B cell (primary cell): ENCODE measurements around the gene CPOX. TPM values are rescaled to one million over a fixed set of nuclear protein-coding genes. Genes with fewer than 3 reads are reported as not detected.

ENCODE experiments used
- ATAC-seq: fragments of 200-7000 bp; cut with Tn5 transposase; one replicate; pipeline ENCODE4 v1.10.0; 2021; ENCODE audit warnings: low read depth, mild to moderate bottlenecking, moderate number of reproducible peaks, moderate library complexity
- CTCF ChIA-PET: fragments of 350-600 bp; sonication (Branson Sonifier 250); formaldehyde crosslinking; loops from one replicate; lab custom pipeline; 2021; ENCODE audit warnings: antibody characterized with exemption, inconsistent platforms; lab: Charles Lee
- POLR2A ChIA-PET: fragments of 350-600 bp; sonication (Branson Sonifier 250); formaldehyde crosslinking; loops from one replicate; lab custom pipeline; 2021; ENCODE audit warnings: antibody characterized with exemption; lab: Charles Lee
- DNase-seq: peaks from one replicate; pipeline ENCODE4 v3.0.0; 2013
- H2AFZ ChIP-seq: 2 replicates; pipeline ENCODE4 v1.6.1; 2012; ENCODE audit warnings: mild to moderate bottlenecking, low read depth, low read length; ENCODE audit not compliant: insufficient read depth, poor library complexity, severe bottlenecking
- H3K27ac ChIP-seq, 2 donors: 1 replicate in 1 of 2; 2 replicates in 1 of 2; pipeline ENCODE4 v1.5.1; 2012 to 2013; ENCODE audit warnings: low read length in 2 of 2, mild to moderate bottlenecking in 2 of 2, moderate library complexity in 1 of 2
- H3K27me3 ChIP-seq, 4 experiments: fragments of 200-600 bp in 1 of 4; sonication (generic) in 1 of 4; replicated peaks in 1 of 4; 1 replicate in 2 of 4; 2 replicates in 2 of 4; pipeline versions ENCODE4 v1.6.1 to v1.7.0; 2013 to 2016; ENCODE audit warnings: low read length in 3 of 4, mild to moderate bottlenecking in 2 of 4, mixed read lengths in 1 of 4, moderate library complexity in 1 of 4; ENCODE audit not compliant: insufficient read depth in 4 of 4, control insufficient read depth in 3 of 4; ENCODE audit errors: control extremely low read depth in 1 of 4
- H3K36me3 ChIP-seq, 2 experiments: replicated peaks in 1 of 2; 1 replicate in 1 of 2; 2 replicates in 1 of 2; pipeline versions ENCODE4 v1.6.1 to v1.7.1; 2013; ENCODE audit warnings: low read length in 1 of 2; ENCODE audit not compliant: insufficient read depth in 2 of 2, control insufficient read depth in 1 of 2; ENCODE audit errors: control extremely low read depth in 1 of 2, extremely low read depth in 1 of 2
- H3K4me1 ChIP-seq, 2 donors: fragments of 200-600 bp in 1 of 2; sonication (generic) in 1 of 2; 1 replicate in 1 of 2; 2 replicates in 1 of 2; pipeline versions ENCODE4 v1.5.1 to v1.6.1; 2013 to 2017; ENCODE audit warnings: low read length in 2 of 2; ENCODE audit not compliant: control insufficient read depth in 2 of 2, insufficient read depth in 2 of 2
- H3K4me2 ChIP-seq: replicated peaks from 2 replicates; pipeline ENCODE3; 2012; ENCODE audit warnings: mild to moderate bottlenecking, low read depth, low read length; ENCODE audit not compliant: poor library complexity, severe bottlenecking
- H3K4me3 ChIP-seq, 5 experiments: fragments of 200-600 bp in 1 of 5; sonication (generic) in 1 of 5; 1 replicate in 3 of 5; 2 replicates in 2 of 5; pipeline versions ENCODE4 v1.5.1 to v1.7.0; 2011 to 2016; ENCODE audit warnings: low read length in 4 of 5, mild to moderate bottlenecking in 4 of 5, low read depth in 2 of 5, control low read depth in 1 of 5, moderate library complexity in 1 of 5; ENCODE audit not compliant: insufficient read depth in 1 of 5; ENCODE audit errors: control extremely low read depth in 1 of 5, extremely low read depth in 1 of 5
- H3K79me2 ChIP-seq: fragments of 200-600 bp; sonication (generic); one replicate; pipeline ENCODE4 v1.6.0; 2016; ENCODE audit warnings: low read length; ENCODE audit not compliant: control insufficient read depth, insufficient read depth
- H3K9ac ChIP-seq: fragments of 200-600 bp; sonication (generic); 2 replicates; pipeline ENCODE4 v1.6.1; 2017; ENCODE audit warnings: mild to moderate bottlenecking, low read length, moderate library complexity
- H3K9me3 ChIP-seq, 3 donors: one replicate each; pipeline versions ENCODE4 v1.6.1 to v1.7.1; 2013; ENCODE audit warnings: low read length in 2 of 3; ENCODE audit not compliant: control insufficient read depth in 2 of 3, insufficient read depth in 1 of 3; ENCODE audit errors: control extremely low read depth in 1 of 3
- H4K20me1 ChIP-seq: 2 replicates; pipeline ENCODE4 v1.6.0; 2012; ENCODE audit warnings: mild to moderate bottlenecking, low read length; ENCODE audit not compliant: insufficient read depth, control insufficient read depth, poor library complexity, severe bottlenecking
- H3K27ac Mint-ChIP-seq: one replicate; pipeline ENCODE4 v1.8.0; 2021; ENCODE audit warnings: mixed read lengths
- H3K27me3 Mint-ChIP-seq: one replicate; pipeline ENCODE4 v1.8.0; 2021; ENCODE audit warnings: mixed read lengths
- H3K4me1 Mint-ChIP-seq: one replicate; pipeline ENCODE4 v1.8.0; 2021; ENCODE audit warnings: mixed read lengths
- H3K4me3 Mint-ChIP-seq: one replicate; pipeline ENCODE4 v1.8.0; 2021; ENCODE audit warnings: mixed read lengths
- H3K9me3 Mint-ChIP-seq: one replicate; pipeline ENCODE4 v1.8.0; 2022; ENCODE audit warnings: mixed read lengths; ENCODE audit not compliant: insufficient read depth
- EZH2 ChIP-seq: IDR thresholded peaks from 2 replicates; pipeline ENCODE4 v1.6.1; 2012; ENCODE audit warnings: borderline replicate concordance, low read depth, mild to moderate bottlenecking, moderate library complexity, low read length; ENCODE audit not compliant: insufficient read depth, poor library complexity, severe bottlenecking
- WGBS: methylation state at CpG from one replicate; pipeline ENCODE4 v1.1.5; 2013; ENCODE audit warnings: missing lambda C conversion rate; ENCODE audit not compliant: insufficient coverage; 5-methylcytosine and 5-hydroxymethylcytosine counted together
- intact Hi-C: fragments of 100-400 bp; cut with micrococcal nuclease; formaldehyde crosslinking; loops from one replicate; pipeline ENCODE4 v1.10.0; 2022
- polyA plus RNA-seq: library from polyadenylated mRNA; depleted of rRNA; stranded (reverse); fragments of >200 nt; gene quantifications from 2 replicates; pipeline ENCODE4 v1.2.3, GENCODE V29; 2012
- total RNA-seq, 2 donors: library from RNA; stranded (reverse); fragments of 120-200 nt in 1 of 2; gene quantifications; 1 replicate in 1 of 2; 2 replicates in 1 of 2; pipeline versions ENCODE4 v1.2.3 to v1.2.4, GENCODE V29; 2013 to 2022
- TF ChIP-seq, protein P1 (sequence below): fragments of 200-600 bp; IDR thresholded peaks from one replicate; pipeline ENCODE4 v1.8.0; 2022; ENCODE audit warnings: antibody characterized with exemption, mild to moderate bottlenecking

Gene CPOX
- total and polyA plus RNA-seq, 2 donors (not counting 1 experiment from before 2014, with no cell fraction given) = 6.8 to 17.5 TPM

DNA sequence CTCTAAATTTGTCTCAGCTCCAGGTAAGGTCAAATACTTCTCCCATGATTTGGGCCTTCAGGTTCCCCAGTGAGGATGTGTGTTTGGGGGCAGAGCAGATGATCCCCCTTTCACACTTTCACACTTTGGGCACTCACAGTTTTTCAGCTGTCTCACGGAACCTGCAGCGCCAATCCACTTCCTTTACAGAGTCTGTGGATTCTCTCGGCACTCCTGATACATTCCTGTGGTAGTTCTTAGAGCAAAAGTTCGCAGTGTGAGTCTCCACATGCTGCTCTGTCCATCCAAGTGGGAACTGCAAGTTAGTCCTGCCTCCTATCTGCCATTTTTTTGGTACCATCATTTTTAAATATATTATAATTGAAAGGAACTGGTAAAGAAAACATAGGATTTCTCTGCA, 20.2 kb upstream of the CPOX start:
- Histone ChIP-seq H3K27ac (no peak overlapping the region), H3K36me3 (no peaks in the 10 kb centered on the region), H3K9me3 (peaks cover 0 to 9% (median 0%) of the 10 kb centered on the region in 3 donors), H2AFZ (no peak overlapping the region), H3K79me2 (no peaks in the 10 kb centered on the region), H3K4me3 (no peak overlapping the region), H3K9ac (no peak overlapping the region), H4K20me1 (no peaks in the 10 kb centered on the region), H3K27me3 (peaks cover 0 to 4% (median 0%) of the 10 kb centered on the region in 4 experiments), H3K4me1 (no peaks in the 10 kb centered on the region), H3K4me2 (no peak overlapping the region)
- ATAC-seq (no peak), DNase-seq (no peak)
- CTCF ChIA-PET = no interaction called here
- H3K4me3 Mint-ChIP-seq = no peak overlapping the region
- peaks cover 5% of the 10 kb centered on the region for H3K27me3 Mint-ChIP-seq
- intact Hi-C loops = no loop called here
- POLR2A ChIA-PET = no interaction called here
- no peaks in the 10 kb centered on the region for H3K4me1 Mint-ChIP-seq
- no peak for TF ChIP-seq EZH2
- TF ChIP-seq, protein P1, sequence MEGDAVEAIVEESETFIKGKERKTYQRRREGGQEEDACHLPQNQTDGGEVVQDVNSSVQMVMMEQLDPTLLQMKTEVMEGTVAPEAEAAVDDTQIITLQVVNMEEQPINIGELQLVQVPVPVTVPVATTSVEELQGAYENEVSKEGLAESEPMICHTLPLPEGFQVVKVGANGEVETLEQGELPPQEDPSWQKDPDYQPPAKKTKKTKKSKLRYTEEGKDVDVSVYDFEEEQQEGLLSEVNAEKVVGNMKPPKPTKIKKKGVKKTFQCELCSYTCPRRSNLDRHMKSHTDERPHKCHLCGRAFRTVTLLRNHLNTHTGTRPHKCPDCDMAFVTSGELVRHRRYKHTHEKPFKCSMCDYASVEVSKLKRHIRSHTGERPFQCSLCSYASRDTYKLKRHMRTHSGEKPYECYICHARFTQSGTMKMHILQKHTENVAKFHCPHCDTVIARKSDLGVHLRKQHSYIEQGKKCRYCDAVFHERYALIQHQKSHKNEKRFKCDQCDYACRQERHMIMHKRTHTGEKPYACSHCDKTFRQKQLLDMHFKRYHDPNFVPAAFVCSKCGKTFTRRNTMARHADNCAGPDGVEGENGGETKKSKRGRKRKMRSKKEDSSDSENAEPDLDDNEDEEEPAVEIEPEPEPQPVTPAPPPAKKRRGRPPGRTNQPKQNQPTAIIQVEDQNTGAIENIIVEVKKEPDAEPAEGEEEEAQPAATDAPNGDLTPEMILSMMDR = no peak
- H3K9me3 Mint-ChIP-seq = peaks cover 4% of the 10 kb centered on the region
- H3K27ac Mint-ChIP-seq = no peak overlapping the region
- 93% methylated on average over 3 of the region's 4 CpGs for WGBS

DNA sequence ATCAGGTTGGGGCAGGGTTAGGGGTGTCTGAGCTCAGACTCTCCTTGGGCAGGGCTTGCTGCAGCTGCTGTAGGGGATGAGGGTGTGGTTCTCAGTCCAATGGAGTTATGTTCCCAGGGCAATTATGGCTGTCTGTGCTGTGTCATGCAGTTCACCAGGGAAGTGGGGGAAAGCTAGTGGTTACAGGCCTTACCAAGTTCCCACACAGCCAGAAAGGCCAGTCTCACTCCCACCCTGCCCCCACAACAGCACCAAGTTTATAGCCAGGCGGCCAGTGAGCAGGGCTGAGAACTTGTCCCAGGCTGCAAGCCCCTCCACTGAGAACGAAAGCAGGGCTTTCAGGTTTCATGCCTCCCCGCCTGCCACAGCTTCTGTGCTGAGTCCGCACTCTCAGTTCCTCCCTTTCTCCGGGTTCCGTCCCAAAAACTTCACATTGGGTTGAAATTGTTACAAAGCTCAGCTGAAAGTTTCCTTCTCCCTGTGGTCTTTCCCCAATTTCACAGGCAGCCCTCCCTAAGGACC, 19.6 kb upstream of the CPOX start:
- peaks cover 5% of the 10 kb centered on the region for H3K27me3 Mint-ChIP-seq
- Histone ChIP-seq H3K27me3 (peaks cover 0 to 4% (median 0%) of the 10 kb centered on the region in 4 experiments), H4K20me1 (no peaks in the 10 kb centered on the region), H3K9me3 (peaks cover 0 to 9% (median 0%) of the 10 kb centered on the region in 3 donors), H3K4me3 (no peak overlapping the region), H3K4me1 (no peaks in the 10 kb centered on the region), H3K27ac (no peak overlapping the region), H3K4me2 (no peak overlapping the region), H3K79me2 (no peaks in the 10 kb centered on the region), H3K36me3 (no peaks in the 10 kb centered on the region), H2AFZ (no peak overlapping the region), H3K9ac (no peak overlapping the region)
- WGBS = 95% methylated on average over 6 of the region's 6 CpGs
- ChIA-PET CTCF (no interaction called here), POLR2A (interaction anchor here (0.7 kb wide), 1 partner anchor 572 kb away, joined by 5 read pairs; no protein-coding TSS in a partner anchor)
- TF ChIP-seq, protein P1 = no peak
- no peak for TF ChIP-seq EZH2
- no peak overlapping the region for H3K27ac Mint-ChIP-seq
- intact Hi-C loops = no loop called here
- no peaks in the 10 kb centered on the region for H3K4me1 Mint-ChIP-seq
- no peak for DNase-seq
- peaks cover 4% of the 10 kb centered on the region for H3K9me3 Mint-ChIP-seq
- H3K4me3 Mint-ChIP-seq = no peak overlapping the region
- ATAC-seq = no peak
